Muscle of leg (tissue), 11 donors: Measurements from ENCODE around the gene COL4A4. TPM values are rescaled to one million over a fixed set of nuclear protein-coding genes. Genes with fewer than 3 reads are reported as not detected.
A peak's percentile ranks its signal among the peaks of the same experiment; 100 is the strongest.

Experiments used
- DNase-seq: peaks from one replicate; pipeline ENCODE4 v3.0.0; 2013
- H3K27ac ChIP-seq: one replicate; pipeline ENCODE4 v1.5.1; 2013; ENCODE audit warnings: mild to moderate bottlenecking, low read length, control low read depth
- H3K27me3 ChIP-seq: one replicate; pipeline ENCODE4 v1.6.1; 2013; ENCODE audit warnings: low read length; ENCODE audit not compliant: control insufficient read depth, insufficient read depth
- H3K36me3 ChIP-seq: one replicate; pipeline ENCODE4 v1.6.1; 2013; ENCODE audit warnings: low read length; ENCODE audit not compliant: control insufficient read depth, insufficient read depth
- H3K4me1 ChIP-seq: one replicate; pipeline ENCODE4 v1.6.1; 2013; ENCODE audit warnings: low read length; ENCODE audit not compliant: control insufficient read depth, insufficient read depth
- H3K4me3 ChIP-seq: one replicate; pipeline ENCODE4 v1.5.1; 2013; ENCODE audit warnings: low read length, control low read depth
- H3K9me3 ChIP-seq: replicated peaks from 2 replicates; pipeline ENCODE4 v1.6.1; 2013; ENCODE audit warnings: low read depth, low read length; ENCODE audit not compliant: control insufficient read depth
- WGBS: methylation state at CpG from one replicate; pipeline ENCODE4 v1.1.5; 2013; ENCODE audit warnings: missing lambda C conversion rate; ENCODE audit not compliant: insufficient coverage; 5-methylcytosine and 5-hydroxymethylcytosine counted together
- polyA plus RNA-seq, 8 donors: library from polyadenylated mRNA; unstranded; fragments of 120-200 nt; gene quantifications; one replicate each; pipeline versions ENCODE4 v1.2.1 to v1.2.3, GENCODE V29; 2013; ENCODE audit warnings: inconsistent platforms in 1 of 8, low replicate concordance in 1 of 8; ENCODE audit not compliant: insufficient read length in 8 of 8, insufficient read depth in 1 of 8
- total RNA-seq: library from RNA; stranded (reverse); fragments of 120-200 nt; gene quantifications from one replicate; pipeline ENCODE4 v1.2.4, GENCODE V29; 2013

Gene COL4A4
- total and polyA plus RNA-seq, 9 donors = 0.03 to 0.31 (median 0.06) TPM

- H3K9me3 ChIP-seq = no peaks in the 10 kb centered on the region
- no peaks in the 10 kb centered on the region for H3K4me1 ChIP-seq
- WGBS = 100% methylated on average over 1 of the region's 4 CpGs
- no peak overlapping the region for H3K27ac ChIP-seq
- DNase-seq = no peak
- H3K27me3 ChIP-seq = no peaks in the 10 kb centered on the region
- H3K4me3 ChIP-seq = no peak overlapping the region
- H3K36me3 ChIP-seq = no peaks in the 10 kb centered on the region
Observed at GRCh38 chr2:226971770-226972169, 192.2 kb downstream of the COL4A4 start.

- no peaks in the 10 kb centered on the region for H3K36me3 ChIP-seq
- H3K4me3 ChIP-seq = no peak overlapping the region
- H3K9me3 ChIP-seq = no peaks in the 10 kb centered on the region
- DNase-seq = no peak
- no peak overlapping the region for H3K27ac ChIP-seq
- no peaks in the 10 kb centered on the region for H3K27me3 ChIP-seq
- WGBS = 78% methylated on average over 2 of the region's 6 CpGs
- no peaks in the 10 kb centered on the region for H3K4me1 ChIP-seq
Observed at GRCh38 chr2:226971084-226971483, 192.9 kb downstream of the COL4A4 start.

- 58% methylated on average over 2 of the region's 3 CpGs for WGBS
- DNase-seq = no peak
- no peaks in the 10 kb centered on the region for H3K27me3 ChIP-seq
- no peaks in the 10 kb centered on the region for H3K9me3 ChIP-seq
- no peak overlapping the region for H3K4me3 ChIP-seq
- no peaks in the 10 kb centered on the region for H3K36me3 ChIP-seq
- no peak overlapping the region for H3K27ac ChIP-seq
- no peaks in the 10 kb centered on the region for H3K4me1 ChIP-seq
Observed at GRCh38 chr2:226970362-226970761, 193.6 kb downstream of the COL4A4 start.

- peak; percentile 76 for DNase-seq
- 24% methylated on average over 2 of the region's 6 CpGs for WGBS
- peak overlapping the region; percentile 48 for H3K27ac ChIP-seq
- no peaks in the 10 kb centered on the region for H3K9me3 ChIP-seq
- no peak overlapping the region for H3K4me3 ChIP-seq
- H3K27me3 ChIP-seq = no peaks in the 10 kb centered on the region
- H3K36me3 ChIP-seq = no peaks in the 10 kb centered on the region
- H3K4me1 ChIP-seq = no peaks in the 10 kb centered on the region
Observed at GRCh38 chr2:226969417-226970080, 194.5 kb downstream of the COL4A4 start.

DNA sequence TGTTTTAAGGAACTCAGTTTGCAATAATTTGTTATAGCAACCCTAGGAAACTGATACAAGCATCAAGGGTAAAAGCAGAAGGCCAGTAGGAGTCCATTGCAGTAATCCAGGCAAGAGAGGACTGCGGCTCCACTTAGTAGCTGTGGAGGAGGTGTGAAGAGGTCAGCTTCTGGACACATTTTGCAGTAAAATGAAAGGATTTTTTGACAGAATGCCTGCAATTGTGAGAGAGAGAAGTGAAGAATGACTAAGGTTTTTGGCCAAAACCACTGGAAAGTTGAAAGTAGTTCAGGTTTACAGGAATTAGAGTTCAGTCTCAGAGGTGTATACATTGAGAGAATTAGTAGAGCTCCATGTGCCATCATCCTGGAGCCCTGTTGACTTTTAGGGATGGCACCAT lies 198.6 kb downstream of the COL4A4 start:
- Histone ChIP-seq H3K27me3 (no peaks in the 10 kb centered on the region), H3K36me3 (no peaks in the 10 kb centered on the region), H3K27ac (no peak overlapping the region), H3K4me1 (no peaks in the 10 kb centered on the region), H3K9me3 (no peaks in the 10 kb centered on the region), H3K4me3 (no peak overlapping the region)
- 100% methylated on average over 1 of the region's 1 CpG for WGBS
- DNase-seq = no peak

DNA sequence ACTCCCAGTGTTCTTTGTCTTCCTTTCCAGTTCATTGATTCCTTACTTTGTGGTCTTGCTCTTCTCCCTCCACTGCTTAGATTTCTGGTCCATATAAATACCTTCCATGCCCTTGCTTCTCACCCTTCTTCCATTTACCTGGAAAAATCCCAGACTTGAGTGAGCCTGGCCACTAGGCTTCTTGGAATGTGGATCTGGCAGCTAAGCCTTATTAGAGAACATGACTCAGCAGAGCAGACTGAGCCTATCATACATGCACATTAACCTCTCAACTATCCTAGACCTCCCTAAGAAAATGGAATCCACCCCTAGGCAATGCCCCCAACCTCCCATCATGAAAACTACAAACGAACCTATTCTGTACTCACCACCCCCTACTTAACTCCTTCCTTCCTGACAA lies 200.5 kb downstream of the COL4A4 start:
- peaks cover 4% of the 10 kb centered on the region for H3K9me3 ChIP-seq
- no peak overlapping the region for H3K27ac ChIP-seq
- whole genome bisulfite sequencing = 13% methylated on average over 1 of the region's 1 CpG
- H3K4me3 ChIP-seq = no peak overlapping the region
- DNase-seq = no peak
- no peaks in the 10 kb centered on the region for H3K36me3 ChIP-seq
- no peaks in the 10 kb centered on the region for H3K27me3 ChIP-seq
- no peaks in the 10 kb centered on the region for H3K4me1 ChIP-seq

GRCh38 chr2:226962176-226962773 lies 201.7 kb downstream of the COL4A4 start:
- Histone ChIP-seq H3K4me3 (no peak overlapping the region), H3K27ac (no peak overlapping the region), H3K9me3 (peaks cover 6% of the 10 kb centered on the region), H3K36me3 (no peaks in the 10 kb centered on the region), H3K4me1 (no peaks in the 10 kb centered on the region), H3K27me3 (no peaks in the 10 kb centered on the region)
- DNase-seq = no peak
- whole genome bisulfite sequencing = 100% methylated on average over 1 of the region's 3 CpGs

- peaks cover 6% of the 10 kb centered on the region for H3K9me3 ChIP-seq
- no CpG with 5 or more reads among the region's 1 CpG for WGBS
- no peaks in the 10 kb centered on the region for H3K36me3 ChIP-seq
- H3K27me3 ChIP-seq = no peaks in the 10 kb centered on the region
- no peak overlapping the region for H3K27ac ChIP-seq
- H3K4me1 ChIP-seq = no peaks in the 10 kb centered on the region
- H3K4me3 ChIP-seq = no peak overlapping the region
- no peak for DNase-seq
Observed at GRCh38 chr2:226959418-226959817, 204.6 kb downstream of the COL4A4 start.

DNA sequence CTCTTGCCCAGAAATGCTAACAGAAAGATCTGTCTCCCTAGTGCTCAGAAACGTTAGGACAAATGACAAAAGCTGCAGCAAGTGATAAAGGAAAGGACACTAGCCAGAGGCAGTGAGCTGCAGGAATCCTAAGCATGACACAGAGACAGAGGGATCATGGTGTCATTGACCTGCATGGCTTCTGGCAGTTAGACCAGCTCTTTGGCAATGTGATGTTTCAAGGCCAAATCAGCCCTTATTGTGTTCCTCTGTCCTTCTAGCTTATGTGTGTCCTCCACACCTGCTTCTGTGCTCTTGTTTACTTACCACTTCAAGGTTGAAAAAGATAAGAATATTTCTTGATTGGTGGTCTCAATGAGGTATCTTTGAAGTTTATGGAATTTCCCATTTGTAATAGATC lies 207.3 kb downstream of the COL4A4 start:
- H3K4me1 ChIP-seq = no peaks in the 10 kb centered on the region
- peaks cover 6% of the 10 kb centered on the region for H3K9me3 ChIP-seq
- no peaks in the 10 kb centered on the region for H3K36me3 ChIP-seq
- H3K4me3 ChIP-seq = no peak overlapping the region
- H3K27ac ChIP-seq = no peak overlapping the region
- no peak for DNase-seq
- 33% methylated on average over 1 of the region's 1 CpG for WGBS
- no peaks in the 10 kb centered on the region for H3K27me3 ChIP-seq

DNA sequence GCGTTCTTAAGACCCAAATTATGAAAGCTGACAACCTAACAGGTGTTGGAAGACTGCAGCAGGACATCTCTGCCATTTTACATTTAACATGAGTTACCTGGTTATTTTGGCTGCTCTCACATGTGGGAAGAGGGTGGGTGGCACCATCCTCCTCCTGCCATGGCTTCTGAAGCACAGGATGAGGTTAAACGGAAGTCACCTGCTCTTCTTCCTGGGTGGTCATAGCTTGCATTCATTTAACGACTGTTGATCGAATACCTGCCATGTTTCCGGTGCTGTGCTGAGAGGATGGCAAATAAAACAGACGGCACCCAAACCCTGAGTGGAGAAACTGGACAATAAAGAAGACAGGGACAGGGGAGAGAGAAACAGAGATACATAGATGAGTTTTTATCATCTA lies 210.2 kb downstream of the COL4A4 start:
- H3K27ac ChIP-seq = no peak overlapping the region
- H3K27me3 ChIP-seq = no peaks in the 10 kb centered on the region
- H3K36me3 ChIP-seq = no peaks in the 10 kb centered on the region
- no peak overlapping the region for H3K4me3 ChIP-seq
- DNase-seq = no peak
- WGBS = 88% methylated on average over 3 of the region's 6 CpGs
- no peaks in the 10 kb centered on the region for H3K4me1 ChIP-seq
- H3K9me3 ChIP-seq = peaks cover 2% of the 10 kb centered on the region
